NCI-H748 (cell line): ENCODE results near the gene CFTR.
A peak's percentile ranks its signal among the peaks of the same experiment; 100 is the strongest.
"Not testable (repeated sequence)": the region's sequence is repeated elsewhere in the genome, so short reads cannot be mapped to it uniquely, and the experiment has no call there.

Experiments used
- DNase-seq: peaks from one replicate; lab custom pipeline; 2025; ENCODE audit not compliant: unreplicated experiment; lab: John Stamatoyannopoulos, UW

The CFTR gene

DNA sequence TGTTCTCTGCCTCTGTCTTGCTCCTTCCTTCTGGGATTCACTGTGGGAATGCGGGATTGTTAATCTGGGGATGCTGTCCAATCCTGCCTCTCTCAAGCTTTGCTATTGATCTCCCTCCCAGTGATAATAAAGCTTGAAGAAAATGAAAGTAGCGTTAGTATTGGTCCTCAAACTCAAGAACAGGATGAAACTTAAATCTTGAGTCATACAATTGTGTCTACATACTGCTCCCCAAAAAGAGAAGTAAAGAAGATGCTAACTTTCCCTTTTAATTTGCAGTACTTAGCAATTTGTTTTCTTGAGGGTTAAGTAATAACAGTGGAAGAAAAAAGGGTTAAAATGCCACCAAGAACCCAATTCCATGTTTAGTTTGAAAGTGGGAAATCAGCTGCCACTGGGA lies 13.6 kb downstream of the CFTR start:
- no peak for DNase-seq

- no peak for DNase-seq
These were observed 15.5 kb downstream of the CFTR start for GRCh38 chr7:117495308-117495707.

DNA sequence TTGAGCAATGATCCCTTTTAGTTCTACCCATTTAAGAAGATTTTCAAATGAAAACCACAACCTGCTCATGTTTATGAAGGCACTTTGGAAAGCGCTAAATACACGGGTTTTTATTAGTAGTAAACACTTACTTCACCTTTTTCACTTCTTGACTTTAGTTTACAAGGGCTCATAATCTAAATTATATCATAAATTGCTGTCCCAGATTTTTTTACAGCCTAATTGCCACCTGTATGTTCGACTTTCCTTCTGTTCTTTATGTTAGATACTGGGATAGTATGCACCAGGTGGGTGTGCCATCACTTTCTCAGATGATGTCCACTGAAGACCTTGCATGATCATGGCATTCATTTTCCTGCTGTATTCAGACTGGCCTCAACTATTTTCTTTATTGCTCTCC lies 22.5 kb downstream of the CFTR start:
- DNase-seq, result no peak

GRCh38 chr7:117505238-117505637 lies 25.4 kb downstream of the CFTR start:
- DNase-seq, result no peak

GRCh38 chr7:117508676-117509075 lies 28.9 kb downstream of the CFTR start:
- no peak for DNase-seq

GRCh38 chr7:117517194-117517593 lies 37.4 kb downstream of the CFTR start:
- DNase-seq, result not testable (repeated sequence)

DNA sequence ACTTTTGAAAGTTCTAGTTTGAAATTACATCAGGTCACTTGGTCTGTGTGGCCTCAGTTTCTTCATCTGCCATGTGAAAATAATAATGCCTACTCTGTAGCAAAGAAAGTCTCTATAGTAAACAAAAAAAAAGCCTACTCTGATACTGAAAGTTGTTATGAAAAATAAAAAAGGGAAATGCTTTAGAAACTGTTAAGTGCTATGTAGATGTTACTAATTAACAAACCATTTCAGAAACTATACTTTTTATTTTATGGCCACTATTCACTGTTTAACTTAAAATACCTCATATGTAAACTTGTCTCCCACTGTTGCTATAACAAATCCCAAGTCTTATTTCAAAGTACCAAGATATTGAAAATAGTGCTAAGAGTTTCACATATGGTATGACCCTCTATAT lies 50.6 kb downstream of the CFTR start:
- no peak for DNase-seq

GRCh38 chr7:117531595-117532244 lies 51.9 kb downstream of the CFTR start:
- DNase-seq, result no peak

DNA sequence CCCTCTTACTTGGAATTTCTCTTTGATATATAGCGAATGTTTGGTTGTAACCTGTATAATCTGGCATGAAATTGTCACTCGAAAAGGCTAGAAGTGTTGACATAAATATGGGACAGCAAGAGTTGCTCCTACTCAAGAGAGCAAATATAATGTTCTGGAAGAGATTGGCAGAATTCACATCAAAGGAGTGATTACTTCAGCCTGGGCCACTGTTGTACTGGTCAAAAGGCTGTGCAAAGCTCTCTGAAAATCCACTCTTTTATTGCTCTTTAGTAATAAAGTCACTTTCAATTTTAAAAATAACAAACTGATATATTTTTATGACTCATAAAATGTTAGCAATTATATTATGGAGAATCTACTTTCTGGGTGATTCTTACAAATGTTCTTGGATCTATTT lies 58.2 kb downstream of the CFTR start:
- DNase-seq, result no peak

- DNase-seq, result no peak
These were observed 64.2 kb downstream of the CFTR start for GRCh38 chr7:117544061-117544460.

DNA sequence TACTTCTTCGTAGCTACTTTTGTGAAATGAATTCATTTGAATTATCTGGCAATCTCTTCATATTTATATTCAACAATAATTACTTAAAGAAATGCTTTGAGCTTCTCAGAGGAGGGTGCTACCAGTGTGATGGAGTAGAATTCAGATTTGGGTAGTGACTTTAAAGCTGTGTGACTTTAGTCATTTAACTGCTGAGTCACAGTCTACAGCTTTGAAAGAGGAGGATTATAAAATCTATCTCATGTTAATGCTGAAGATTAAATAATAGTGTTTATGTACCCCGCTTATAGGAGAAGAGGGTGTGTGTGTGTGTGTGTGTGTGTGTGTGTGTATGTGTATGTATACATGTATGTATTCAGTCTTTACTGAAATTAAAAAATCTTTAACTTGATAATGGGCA lies 68.2 kb downstream of the CFTR start:
- DNase-seq, result no peak

DNA sequence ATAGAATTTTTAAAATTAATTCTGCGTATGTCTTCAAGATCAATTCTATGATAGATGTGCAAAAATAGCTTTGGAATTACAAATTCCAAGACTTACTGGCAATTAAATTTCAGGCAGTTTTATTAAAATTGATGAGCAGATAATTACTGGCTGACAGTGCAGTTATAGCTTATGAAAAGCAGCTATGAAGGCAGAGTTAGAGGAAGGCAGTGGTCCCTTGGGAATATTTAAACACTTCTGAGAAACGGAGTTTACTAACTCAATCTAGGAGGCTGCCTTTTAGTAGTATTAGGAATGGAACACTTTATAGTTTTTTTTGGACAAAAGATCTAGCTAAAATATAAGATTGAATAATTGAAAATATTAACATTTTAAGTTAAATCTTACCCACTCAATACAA lies 70.8 kb downstream of the CFTR start:
- no peak for DNase-seq

- DNase-seq, result no peak
These were observed 72.8 kb downstream of the CFTR start for GRCh38 chr7:117552660-117553059.

DNA sequence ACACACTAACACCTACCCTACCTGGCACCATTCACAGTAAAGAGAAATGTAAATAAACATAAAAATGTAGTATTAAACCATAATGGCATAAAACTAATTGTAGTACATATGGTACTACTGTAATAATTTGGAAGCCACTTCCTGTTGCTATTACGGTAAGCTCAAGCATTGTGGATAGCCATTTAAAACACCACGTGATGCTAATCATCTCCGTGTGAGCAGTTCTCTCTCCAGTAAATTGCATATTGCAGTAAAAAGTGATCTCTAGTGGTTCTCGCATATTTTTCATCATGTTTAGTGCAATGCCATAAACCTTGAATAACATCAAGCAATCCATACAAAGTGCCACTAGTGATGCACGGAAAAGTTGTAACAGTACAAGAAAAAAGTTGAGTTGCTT lies 75.4 kb downstream of the CFTR start:
- peak; percentile 69 for DNase-seq

DNA sequence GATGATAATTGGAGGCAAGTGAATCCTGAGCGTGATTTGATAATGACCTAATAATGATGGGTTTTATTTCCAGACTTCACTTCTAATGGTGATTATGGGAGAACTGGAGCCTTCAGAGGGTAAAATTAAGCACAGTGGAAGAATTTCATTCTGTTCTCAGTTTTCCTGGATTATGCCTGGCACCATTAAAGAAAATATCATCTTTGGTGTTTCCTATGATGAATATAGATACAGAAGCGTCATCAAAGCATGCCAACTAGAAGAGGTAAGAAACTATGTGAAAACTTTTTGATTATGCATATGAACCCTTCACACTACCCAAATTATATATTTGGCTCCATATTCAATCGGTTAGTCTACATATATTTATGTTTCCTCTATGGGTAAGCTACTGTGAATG lies 79.6 kb downstream of the CFTR start:
- no peak for DNase-seq

- DNase-seq, result no peak
These were observed 80.2 kb downstream of the CFTR start for GRCh38 chr7:117560030-117560429.

GRCh38 chr7:117562759-117563158 lies 82.9 kb downstream of the CFTR start:
- DNase-seq, result no peak

- no peak for DNase-seq
These were observed 84.3 kb downstream of the CFTR start for GRCh38 chr7:117564080-117564479.

DNA sequence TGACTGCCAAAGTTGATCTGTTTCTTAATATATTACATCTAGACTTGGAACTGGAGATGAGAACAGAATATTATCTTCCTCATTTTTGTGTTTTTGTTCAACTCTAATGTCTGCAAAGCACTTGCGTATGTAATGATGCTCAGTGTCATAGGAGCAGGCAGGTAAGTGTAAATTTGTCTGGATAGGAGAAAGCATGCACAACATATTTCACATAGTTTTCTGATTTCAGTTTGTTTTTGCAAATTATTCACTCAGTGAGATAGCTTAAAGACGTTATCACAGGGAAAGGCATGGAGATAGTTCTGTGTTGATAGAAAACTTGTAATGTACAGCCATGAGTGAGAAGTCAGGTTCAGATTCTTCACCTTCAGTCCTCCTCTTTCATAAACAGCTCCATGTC lies 84.8 kb downstream of the CFTR start:
- no peak for DNase-seq

GRCh38 chr7:117565226-117565625 lies 85.4 kb downstream of the CFTR start:
- no peak for DNase-seq

GRCh38 chr7:117567781-117568180 lies 88.0 kb downstream of the CFTR start:
- DNase-seq, result no peak

- peak; percentile 83 for DNase-seq
These were observed 93.2 kb downstream of the CFTR start for GRCh38 chr7:117572856-117573620.

- no peak for DNase-seq
These were observed 101.6 kb downstream of the CFTR start for GRCh38 chr7:117581424-117581823.
